ENCODE measurements around the gene KNTC1. TPM values are rescaled to one million over a fixed set of nuclear protein-coding genes. Genes with fewer than 3 reads are reported as not detected.
A peak's percentile ranks its signal among the peaks of the same experiment; 100 is the strongest.

Gene KNTC1
- total and polyA plus RNA-seq, 2 of the 13 experiments (the other 11 are each of a cell fraction or from before 2014, with no cell fraction given) = 45.1 to 57.6 TPM

DNA sequence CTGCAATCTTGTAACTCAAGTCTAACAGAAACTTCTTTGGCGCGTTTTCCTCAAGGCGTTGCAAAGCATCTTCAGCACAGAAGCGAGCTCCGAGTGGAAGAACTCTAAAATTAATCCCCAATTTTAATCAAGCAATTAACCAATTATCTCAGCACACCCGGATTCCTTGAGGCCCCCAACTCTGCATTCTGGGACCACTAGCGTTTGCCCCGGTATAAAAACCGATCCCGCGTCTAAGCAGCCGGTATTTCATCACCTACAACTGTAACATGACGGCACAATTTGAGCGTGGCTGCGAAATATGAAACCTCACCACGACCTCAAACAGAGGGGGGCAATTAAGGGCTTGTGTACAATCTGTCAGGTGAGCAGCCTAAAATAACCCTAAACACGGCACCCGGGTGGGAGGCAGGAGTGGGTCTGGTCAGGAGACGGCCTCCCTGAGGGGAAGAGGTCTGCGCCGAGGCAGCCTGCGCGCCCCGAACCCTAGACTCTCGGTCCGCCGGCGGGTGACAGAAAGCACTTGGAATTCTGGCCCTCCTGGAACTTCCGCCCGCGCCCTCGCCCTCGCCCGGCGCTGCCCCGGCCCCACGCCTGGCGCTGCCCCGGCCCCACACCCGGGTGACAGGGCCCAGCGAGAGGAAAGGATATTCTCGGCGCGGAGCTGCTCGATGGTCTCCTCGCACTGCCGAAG, 26.9 kb upstream of the KNTC1 start (continued):
- TF ChIP-seq, protein P1, sequence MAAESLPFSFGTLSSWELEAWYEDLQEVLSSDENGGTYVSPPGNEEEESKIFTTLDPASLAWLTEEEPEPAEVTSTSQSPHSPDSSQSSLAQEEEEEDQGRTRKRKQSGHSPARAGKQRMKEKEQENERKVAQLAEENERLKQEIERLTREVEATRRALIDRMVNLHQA (CRISPR knock-in tag; IDR thresholded peaks at IDR 0.05) = no peak
- TF ChIP-seq CENPX (CRISPR knock-in tag; IDR thresholded peaks at IDR 0.05) (no peak), KAT8 (CRISPR knock-in tag; IDR thresholded peaks at IDR 0.05) (no peak), TOE1 (CRISPR knock-in tag; IDR thresholded peaks at IDR 0.05) (0 out of 2 replicates have a peak, but pooled peaks have one; percentile 32), ZNF510 (CRISPR knock-in tag; IDR thresholded peaks at IDR 0.05; ENCODE audit: low read depth) (no peak; the same call in none of the 2 replicates), PHF20 (CRISPR knock-in tag; IDR thresholded peaks at IDR 0.05) (no peak), AKAP8 (CRISPR knock-in tag; IDR thresholded peaks at IDR 0.05) (no peak), TEAD3 (CRISPR knock-in tag; optimal IDR thresholded peaks at IDR 0.05; ENCODE audit: borderline replicate concordance) (no peak), ZNF3 (CRISPR knock-in tag; IDR thresholded peaks at IDR 0.05) (no peak), HMG20A (CRISPR knock-in tag; IDR thresholded peaks at IDR 0.05; ENCODE audit: borderline replicate concordance) (no peak), MAFK (conservative IDR thresholded peaks at IDR 0.05 in 1 of 2, IDR thresholded peaks at IDR 0.05 in 1 of 2; ENCODE audit: low read length in 2 of 2) (no peak), BCL6 (CRISPR knock-in tag; IDR thresholded peaks at IDR 0.05) (no peak), ISL2 (CRISPR knock-in tag; IDR thresholded peaks at IDR 0.05) (no peak), ZNF260 (CRISPR knock-in tag; IDR thresholded peaks at IDR 0.05; ENCODE audit: borderline replicate concordance, low read depth) (no peak), ZNF747 (CRISPR knock-in tag; IDR thresholded peaks at IDR 0.05; ENCODE audit: borderline replicate concordance) (no peak; the same call in 1 of the 2 replicates), ZNF616 (CRISPR knock-in tag; IDR thresholded peaks at IDR 0.05; ENCODE audit: low read depth) (no peak), RCOR2 (CRISPR knock-in tag; IDR thresholded peaks at IDR 0.05) (no peak; the same call in 1 of the 2 replicates), ZNF614 (CRISPR knock-in tag; IDR thresholded peaks at IDR 0.05; ENCODE audit: borderline replicate concordance) (no peak), SMARCE1 (IDR thresholded peaks at IDR 0.05; ENCODE audit: borderline replicate concordance) (no peak), ZNF430 (CRISPR knock-in tag; IDR thresholded peaks at IDR 0.05) (peak; percentile 0; the same call in 1 of the 2 replicates), MED8 (CRISPR knock-in tag; IDR thresholded peaks at IDR 0.05; ENCODE audit: insufficient replicate concordance) (no peak), SALL2 (CRISPR knock-in tag; IDR thresholded peaks at IDR 0.05) (peak; percentile 14; the same call in 1 of the 2 replicates), ZNF577 (CRISPR knock-in tag; IDR thresholded peaks at IDR 0.05; ENCODE audit: borderline replicate concordance, low read depth) (no peak)
- TF ChIP-seq, protein P2, sequence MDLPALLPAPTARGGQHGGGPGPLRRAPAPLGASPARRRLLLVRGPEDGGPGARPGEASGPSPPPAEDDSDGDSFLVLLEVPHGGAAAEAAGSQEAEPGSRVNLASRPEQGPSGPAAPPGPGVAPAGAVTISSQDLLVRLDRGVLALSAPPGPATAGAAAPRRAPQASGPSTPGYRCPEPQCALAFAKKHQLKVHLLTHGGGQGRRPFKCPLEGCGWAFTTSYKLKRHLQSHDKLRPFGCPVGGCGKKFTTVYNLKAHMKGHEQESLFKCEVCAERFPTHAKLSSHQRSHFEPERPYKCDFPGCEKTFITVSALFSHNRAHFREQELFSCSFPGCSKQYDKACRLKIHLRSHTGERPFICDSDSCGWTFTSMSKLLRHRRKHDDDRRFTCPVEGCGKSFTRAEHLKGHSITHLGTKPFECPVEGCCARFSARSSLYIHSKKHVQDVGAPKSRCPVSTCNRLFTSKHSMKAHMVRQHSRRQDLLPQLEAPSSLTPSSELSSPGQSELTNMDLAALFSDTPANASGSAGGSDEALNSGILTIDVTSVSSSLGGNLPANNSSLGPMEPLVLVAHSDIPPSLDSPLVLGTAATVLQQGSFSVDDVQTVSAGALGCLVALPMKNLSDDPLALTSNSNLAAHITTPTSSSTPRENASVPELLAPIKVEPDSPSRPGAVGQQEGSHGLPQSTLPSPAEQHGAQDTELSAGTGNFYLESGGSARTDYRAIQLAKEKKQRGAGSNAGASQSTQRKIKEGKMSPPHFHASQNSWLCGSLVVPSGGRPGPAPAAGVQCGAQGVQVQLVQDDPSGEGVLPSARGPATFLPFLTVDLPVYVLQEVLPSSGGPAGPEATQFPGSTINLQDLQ (CRISPR knock-in tag; IDR thresholded peaks at IDR 0.05) = no peak
- TF ChIP-seq, protein P3, sequence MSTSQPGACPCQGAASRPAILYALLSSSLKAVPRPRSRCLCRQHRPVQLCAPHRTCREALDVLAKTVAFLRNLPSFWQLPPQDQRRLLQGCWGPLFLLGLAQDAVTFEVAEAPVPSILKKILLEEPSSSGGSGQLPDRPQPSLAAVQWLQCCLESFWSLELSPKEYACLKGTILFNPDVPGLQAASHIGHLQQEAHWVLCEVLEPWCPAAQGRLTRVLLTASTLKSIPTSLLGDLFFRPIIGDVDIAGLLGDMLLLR (CRISPR knock-in tag; IDR thresholded peaks at IDR 0.05) = peak; percentile 59; the same call in 1 of the 2 replicates
- TF ChIP-seq, protein P4, sequence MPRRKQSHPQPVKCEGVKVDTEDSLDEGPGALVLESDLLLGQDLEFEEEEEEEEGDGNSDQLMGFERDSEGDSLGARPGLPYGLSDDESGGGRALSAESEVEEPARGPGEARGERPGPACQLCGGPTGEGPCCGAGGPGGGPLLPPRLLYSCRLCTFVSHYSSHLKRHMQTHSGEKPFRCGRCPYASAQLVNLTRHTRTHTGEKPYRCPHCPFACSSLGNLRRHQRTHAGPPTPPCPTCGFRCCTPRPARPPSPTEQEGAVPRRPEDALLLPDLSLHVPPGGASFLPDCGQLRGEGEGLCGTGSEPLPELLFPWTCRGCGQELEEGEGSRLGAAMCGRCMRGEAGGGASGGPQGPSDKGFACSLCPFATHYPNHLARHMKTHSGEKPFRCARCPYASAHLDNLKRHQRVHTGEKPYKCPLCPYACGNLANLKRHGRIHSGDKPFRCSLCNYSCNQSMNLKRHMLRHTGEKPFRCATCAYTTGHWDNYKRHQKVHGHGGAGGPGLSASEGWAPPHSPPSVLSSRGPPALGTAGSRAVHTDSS (CRISPR knock-in tag; conservative IDR thresholded peaks at IDR 0.05) = no peak
- TF ChIP-seq, protein P5, sequence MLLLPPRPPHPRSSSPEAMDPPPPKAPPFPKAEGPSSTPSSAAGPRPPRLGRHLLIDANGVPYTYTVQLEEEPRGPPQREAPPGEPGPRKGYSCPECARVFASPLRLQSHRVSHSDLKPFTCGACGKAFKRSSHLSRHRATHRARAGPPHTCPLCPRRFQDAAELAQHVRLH (CRISPR knock-in tag; IDR thresholded peaks at IDR 0.05; ENCODE audit: borderline replicate concordance, low read depth) = peak; percentile 69; the same call in 1 of the 2 replicates

Data from HepG2 (cell line).